HepG2 (cell line): Measurements from ENCODE around the gene BMERB1. TPM values are rescaled to one million over a fixed set of nuclear protein-coding genes. Genes with fewer than 3 reads are reported as not detected.

Experiments
- ATAC-seq: fragments of 200-7000 bp; cut with Tn5 transposase; 3 replicates; pipeline ENCODE4 v1.9.1; 2020; ENCODE audit warnings: mild to moderate bottlenecking, moderate library complexity
- BruUV-seq: library from RNA; stranded (reverse); fragments of 400-500 nt; replicated peaks from 2 replicates; lab custom pipeline; 2021; lab: Mats Ljungman, UMichigan
- CTCF ChIA-PET: fragments of 300-600 bp; formaldehyde crosslinking; extraction: SDS; loops from one replicate; lab custom pipeline; 2021; ENCODE audit warnings: low total read pairs, inconsistent platforms, low intra/inter-chr PET ratio; lab: Yijun Ruan, JAX
- POLR2A ChIA-PET: fragments of 350-600 bp; sonication (Branson Sonifier 250); formaldehyde crosslinking; loops from one replicate; lab custom pipeline; 2020; ENCODE audit warnings: antibody characterized with exemption, inconsistent platforms; lab: Yijun Ruan, JAX
- DNase-seq: peaks from one replicate; pipeline ENCODE4 v3.0.0-alpha.2; 2015; ENCODE audit warnings: low spot score
- FAIRE-seq: peaks from 3 replicates; lab custom pipeline; 2011; peaks lifted over from hg19 to GRCh38; lab: Jason Lieb, UNC
- H2AFZ ChIP-seq: one replicate; pipeline ENCODE4 v1.6.1; 2011; ENCODE audit warnings: low read length, inconsistent platforms
- H3K27ac ChIP-seq: fragments of 300-600 bp; 3 replicates; pipeline ENCODE4 v1.8.0; 2011; ENCODE audit warnings: mixed run types, mild to moderate bottlenecking, mixed read lengths, low read length, inconsistent platforms; ENCODE audit not compliant: insufficient read depth; ENCODE audit errors: extremely low read length
- H3K27me3 ChIP-seq, 2 experiments: fragments of 200-600 bp in 1 of 2; 2 replicates in 1 of 2; 3 replicates in 1 of 2; pipeline versions ENCODE4 v1.6.0 to v1.8.0; 2011; ENCODE audit warnings: low read length in 2 of 2, mild to moderate bottlenecking in 2 of 2, moderate library complexity in 2 of 2, inconsistent platforms in 1 of 2; ENCODE audit not compliant: insufficient read depth in 2 of 2, control insufficient read depth in 1 of 2
- H3K36me3 ChIP-seq, 2 experiments: fragments of 200-600 bp in 1 of 2; replicated peaks in 1 of 2; 2 replicates in 1 of 2; 3 replicates in 1 of 2; pipeline versions ENCODE4 v1.5.1 to v1.8.0; 2011; ENCODE audit warnings: low read length in 2 of 2, inconsistent platforms in 1 of 2; ENCODE audit not compliant: insufficient read depth in 2 of 2, control insufficient read depth in 1 of 2
- H3K4me1 ChIP-seq: 2 replicates; pipeline ENCODE4 v1.5.1; 2012; ENCODE audit warnings: low read length, inconsistent platforms; ENCODE audit not compliant: insufficient read depth
- H3K4me2 ChIP-seq: 2 replicates; pipeline ENCODE4 v1.6.0; 2011; ENCODE audit warnings: low read depth, low read length, inconsistent platforms
- H3K4me3 ChIP-seq, 3 experiments: fragments of 200-600 bp in 1 of 3; sonication (generic), shearing (Covaris generic) in 1 of 3; replicated peaks in 1 of 3; 2 replicates each; pipeline ENCODE4 v1.5.1; 2011 to 2016; ENCODE audit warnings: low read length in 3 of 3, inconsistent platforms in 2 of 3, low read depth in 2 of 3, mild to moderate bottlenecking in 2 of 3, control low read depth in 1 of 3, mixed read lengths in 1 of 3; ENCODE audit not compliant: insufficient read depth in 1 of 3
- H3K79me2 ChIP-seq: one replicate; pipeline ENCODE4 v1.6.1; 2011; ENCODE audit warnings: low read length, inconsistent platforms; ENCODE audit not compliant: insufficient read depth
- H3K9ac ChIP-seq: 2 replicates; pipeline ENCODE4 v1.6.0; 2011; ENCODE audit warnings: mild to moderate bottlenecking, low read depth, low read length, inconsistent platforms; ENCODE audit not compliant: insufficient read depth
- H3K9me3 ChIP-seq: 2 replicates; pipeline ENCODE4 v1.5.1; 2012; ENCODE audit warnings: mild to moderate bottlenecking, low read length
- H4K20me1 ChIP-seq: 2 replicates; pipeline ENCODE4 v1.6.0; 2011; ENCODE audit warnings: inconsistent platforms, mild to moderate bottlenecking, low read length, moderate library complexity; ENCODE audit not compliant: insufficient read depth
- AKNA ChIP-seq: sonication (generic); formaldehyde crosslinking; IDR thresholded peaks from 2 replicates; pipeline ENCODE4 v1.4.0; 2020; ENCODE audit warnings: missing genetic modification reagents, borderline replicate concordance
- BRD4 ChIP-seq: sonication (generic); formaldehyde crosslinking; IDR thresholded peaks from 2 replicates; pipeline ENCODE4 v1.4.0; 2020; ENCODE audit warnings: missing genetic modification reagents
- FOXJ3 ChIP-seq: sonication (generic); formaldehyde crosslinking; IDR thresholded peaks from 2 replicates; pipeline ENCODE4 v1.4.0; 2020; ENCODE audit warnings: missing genetic modification reagents, mild to moderate bottlenecking, borderline replicate concordance
- SPEN ChIP-seq: sonication (generic); formaldehyde crosslinking; IDR thresholded peaks from 2 replicates; pipeline ENCODE4 v1.5.1; 2020; ENCODE audit warnings: low read depth, mild to moderate bottlenecking, missing genetic modification reagents
- SRSF1 ChIP-seq: fragments of 200-400 bp; formaldehyde crosslinking; optimal IDR thresholded peaks from 2 replicates; pipeline ENCODE3; 2017; ENCODE audit warnings: mild to moderate bottlenecking, low read depth, low read length, moderate library complexity
- SRSF4 ChIP-seq: fragments of 200-400 bp; formaldehyde crosslinking; IDR thresholded peaks from one replicate; pipeline ENCODE4 v1.6.1; 2018; ENCODE audit warnings: mild to moderate bottlenecking, low read depth, low read length, moderate library complexity; ENCODE audit not compliant: poor library complexity, severe bottlenecking
- ZNF326 ChIP-seq: sonication (generic); formaldehyde crosslinking; IDR thresholded peaks from 2 replicates; pipeline ENCODE4 v1.4.0; 2020; ENCODE audit warnings: missing genetic modification reagents, borderline replicate concordance
- ZNF607 ChIP-seq: sonication (generic); formaldehyde crosslinking; IDR thresholded peaks from 2 replicates; pipeline ENCODE4 v1.5.1; 2020; ENCODE audit warnings: missing genetic modification reagents, mild to moderate bottlenecking, borderline replicate concordance
- ZNF678 ChIP-seq: sonication (generic); formaldehyde crosslinking; IDR thresholded peaks from 2 replicates; pipeline ENCODE4 v1.4.0; 2020; ENCODE audit warnings: mild to moderate bottlenecking, missing genetic modification reagents
- WGBS: methylation state at CpG from one replicate; pipeline ENCODE4 v1.1.6; 2017; ENCODE audit warnings: low lambda C conversion rate; 5-methylcytosine and 5-hydroxymethylcytosine counted together
- in situ Hi-C: cut with HindIII; loops from 2 replicates; pipeline ENCODE4 v1.10.0; 2017; ENCODE audit warnings: low pct_unique_long_range_greater_than_20kb; ENCODE audit not compliant: extremely low pct_ligation_motif_present
- intact Hi-C: fragments of 100-400 bp; cut with micrococcal nuclease; formaldehyde crosslinking; loops from one replicate; pipeline ENCODE4 v1.10.0; 2022; ENCODE audit not compliant: unreplicated experiment
- polyA plus RNA-seq, 8 experiments: library from polyadenylated mRNA; depleted of rRNA in 3 of 8; stranded (reverse) in 7 of 8; unstranded in 1 of 8; fragments of >200 nt; fragmentation: Illumina TruSeq in 4 of 8; extraction: Trizol in 4 of 8; gene quantifications; 2 replicates each; pipeline versions ENCODE4 v1.2.1 to v1.2.3, GENCODE V29; 2011 to 2016; ENCODE audit warnings: low read depth in 4 of 8, missing spikeins in 1 of 8, mixed read lengths in 1 of 8; ENCODE audit not compliant: insufficient read depth in 1 of 8
- total RNA-seq, 5 experiments: library from RNA; depleted of rRNA; stranded (reverse); fragments of >200 nt; fragmentation: Illumina TruSeq; extraction: Trizol; gene quantifications; 2 replicates each; pipeline ENCODE4 v1.2.3, GENCODE V29; 2016; ENCODE audit warnings: low read depth in 1 of 5

Gene BMERB1
- total and polyA plus RNA-seq, 2 of the 13 experiments (the other 11 are each of a cell fraction or from before 2014, with no cell fraction given) = 1.4 TPM

DNA sequence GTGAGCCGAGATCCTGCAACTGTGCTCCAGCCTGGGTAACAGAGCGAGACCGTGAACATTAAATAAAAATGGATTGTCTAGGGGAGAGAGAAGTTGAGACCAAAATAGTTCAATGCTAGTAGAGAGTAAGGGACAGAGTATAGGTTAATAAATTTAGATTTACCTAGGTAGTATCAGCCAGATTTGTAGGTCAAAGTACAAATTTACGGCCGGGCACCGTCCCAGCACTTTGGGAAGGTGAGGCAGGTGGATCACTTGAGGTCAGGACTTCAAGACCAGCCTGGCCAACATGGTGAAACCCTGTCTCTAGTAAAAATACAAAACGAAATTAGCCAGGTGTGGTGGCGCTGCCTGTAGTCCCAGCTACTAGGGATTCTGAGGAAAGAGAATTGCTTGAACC is 12.2 kb upstream of the BMERB1 start:
- ATAC-seq (no peak; the same call in 2 of the 3 replicates), FAIRE-seq (no peak), DNase-seq (no peak)
- no TSS peak for BruUV-seq
- no peaks in the 10 kb centered on the region for H3K27me3 ChIP-seq
- no peak overlapping the region for H3K27ac ChIP-seq
- peaks cover 18% of the 10 kb centered on the region for H3K4me1 ChIP-seq
- WGBS = 37% methylated on average over 8 of the region's 8 CpGs
- no peaks in the 10 kb centered on the region for H3K79me2 ChIP-seq
- H4K20me1 ChIP-seq = no peaks in the 10 kb centered on the region
- H3K9me3 ChIP-seq = no peaks in the 10 kb centered on the region
- in situ Hi-C loops (loop anchor here (10.0 kb wide), 1 partner anchor 283 kb away; no protein-coding TSS in a partner anchor), intact Hi-C loops (no loop called here)
- no peak overlapping the region for H3K4me3 ChIP-seq
- POLR2A ChIA-PET = interaction anchor here (0.7 to 0.9 kb wide), 2 partner anchors 11 to 24 kb away, joined by 3 to 4 read pairs; no protein-coding TSS in a partner anchor
- H3K36me3 ChIP-seq = no peaks in the 10 kb centered on the region
- no peak overlapping the region for H3K4me2 ChIP-seq
- no peak overlapping the region for H2AFZ ChIP-seq
- TF ChIP-seq SRSF4 = no peak
- TF ChIP-seq ZNF678 (CRISPR knock-in tag) = no peak
- no peak for TF ChIP-seq ZNF607 (CRISPR knock-in tag)
- no peak for TF ChIP-seq ZNF326 (CRISPR knock-in tag)
- no peak for TF ChIP-seq SPEN
- no peak for TF ChIP-seq AKNA (CRISPR knock-in tag)
- no peak for TF ChIP-seq FOXJ3 (CRISPR knock-in tag)
- TF ChIP-seq SRSF1 = no peak
- no peak for TF ChIP-seq BRD4 (CRISPR knock-in tag)
- CTCF ChIA-PET = no interaction called here
- no peak overlapping the region for H3K9ac ChIP-seq
